H1 (cell line): ENCODE results near the gene AP1G2. TPM values are rescaled to one million over a fixed set of nuclear protein-coding genes. Genes with fewer than 3 reads are reported as not detected.

ENCODE experiments used
- CTBP2 ChIP-seq: IDR thresholded peaks from 2 replicates; pipeline ENCODE4 v1.7.0; 2011; ENCODE audit warnings: borderline replicate concordance, mild to moderate bottlenecking, moderate library complexity, mixed read lengths, low read length; ENCODE audit not compliant: insufficient read depth, insufficient read length
- EP300 ChIP-seq, 2 experiments: IDR thresholded peaks; 1 replicate in 1 of 2; 2 replicates in 1 of 2; pipeline ENCODE4 v1.6.1; 2011 to 2012; ENCODE audit warnings: low read depth in 2 of 2, low read length in 2 of 2, mild to moderate bottlenecking in 2 of 2, borderline replicate concordance in 1 of 2, inconsistent platforms in 1 of 2, moderate library complexity in 1 of 2
- PHF8 ChIP-seq: fragments of 200-600 bp; sonication (generic); conservative IDR thresholded peaks from 2 replicates; pipeline ENCODE4 v1.7.1; 2012; ENCODE audit warnings: low read depth, mild to moderate bottlenecking, inconsistent platforms, low read length, moderate library complexity
- POLR2AphosphoS5 ChIP-seq: IDR thresholded peaks from 2 replicates; pipeline ENCODE4 v1.6.1; 2011; ENCODE audit warnings: low read depth, low read length
- TCF12 ChIP-seq: IDR thresholded peaks from 2 replicates; pipeline ENCODE4 v1.6.1; 2011; ENCODE audit warnings: low read depth, mild to moderate bottlenecking, low read length
- polyA plus RNA-seq, 7 experiments: library from polyadenylated mRNA; depleted of rRNA in 3 of 7; stranded (reverse) in 5 of 7; unstranded in 2 of 7; fragments of >200 nt in 5 of 7; fragments of 200-250 nt in 2 of 7; gene quantifications; 1 replicate in 5 of 7; 2 replicates in 1 of 7; 4 replicates in 1 of 7; pipeline versions ENCODE4 v1.2.1 to v1.2.3, GENCODE V29; 2011 to 2013; ENCODE audit warnings: missing spikeins in 2 of 7, mixed read lengths in 2 of 7
- total RNA-seq: library from RNA; stranded (reverse); fragmentation: NEBNext Ultra II Directional; extraction: Animal tissue kit (Norgen Biotek cat#: 25700); gene quantifications from 2 replicates; pipeline ENCODE4 v1.2.1, GENCODE V29; 2021

AP1G2 gene
- total and polyA plus RNA-seq, 2 of the 8 experiments (the other 6 are each of a cell fraction or from before 2014, with no cell fraction given): 70.9 to 134 TPM

- TF ChIP-seq EP300 (IDR thresholded peaks at IDR 0.05; ENCODE audit: borderline replicate concordance in 1 of 2, low read depth in 2 of 2, low read length in 2 of 2) (no peak), CTBP2 (no peak), POLR2AphosphoS5 (no peak), PHF8 (no peak), TCF12 (no peak)
Observed at GRCh38 chr14:23547924-23548323, 19.7 kb downstream of the AP1G2 start (continued).
